ENCODE results near the gene ATP1B3. TPM values are rescaled to one million over a fixed set of nuclear protein-coding genes. Genes with fewer than 3 reads are reported as not detected.

ATP1B3 gene
- total and polyA plus RNA-seq, 9 of the 15 experiments (the other 6 are each of a cell fraction or from before 2014, with no cell fraction given): 48.3 to 202 (median 123) TPM

- Histone ChIP-seq H3K4me2 (ENCODE audit: insufficient read depth, low read length) (no peak overlapping the region), H3K9me1 (ENCODE audit: control insufficient read depth, insufficient read depth, low read length) (no peaks in the 10 kb centered on the region), H3K9me3 (replicated peaks; ENCODE audit: control insufficient read depth, insufficient read depth, low read depth, low read length) (no peaks in the 10 kb centered on the region), H3K79me2 (ENCODE audit: control insufficient read depth, insufficient read depth, low read length) (no peaks in the 10 kb centered on the region), H4K20me1 (replicated peaks; ENCODE audit: control insufficient read depth, insufficient read depth, low read length) (no peaks in the 10 kb centered on the region), H3K4me3 (no peak overlapping the region), H3K4me1 (replicated peaks in 1 of 2; ENCODE audit: control insufficient read depth in 2 of 2, insufficient read depth in 2 of 2, low read length in 2 of 2) (peaks cover 6 to 8% of the 10 kb centered on the region in 2 experiments; a peak in 3 of 5 replicates), H3K27me3 (ENCODE audit: control insufficient read depth in 2 of 2, insufficient read depth in 2 of 2, low read length in 2 of 2) (no peaks in the 10 kb centered on the region), H3K27ac (ENCODE audit: extremely low read depth, low read depth, low read length) (no peak overlapping the region), H3K36me3 (ENCODE audit: control insufficient read depth, insufficient read depth, low read length) (no peaks in the 10 kb centered on the region), H3K9ac (ENCODE audit: insufficient read depth in 1 of 2, low read depth in 2 of 2, low read length in 2 of 2) (no peak overlapping the region), H2AFZ (ENCODE audit: low read depth, low read length) (no peak overlapping the region)
- ATAC-seq: no peak
- BruUV-seq (replicated peaks): no TSS peak
- FAIRE-seq: no peak
- POLR2A ChIA-PET: no interaction called here
- CTCF ChIA-PET (ENCODE audit: low intra/inter-chr PET ratio): no interaction called here
- intact Hi-C loops (cut with micrococcal nuclease) (no loop called here), in situ Hi-C loops (cut with MboI) (no loop called here)
- no peak for TF ChIP-seq MIER1 (IDR thresholded peaks at IDR 0.05; ENCODE audit: low read depth)
- TF ChIP-seq GABPB1 (CRISPR knock-in tag; IDR thresholded peaks at IDR 0.05): no peak
- no peak for TF ChIP-seq ZNF224 (CRISPR knock-in tag; IDR thresholded peaks at IDR 0.05)
- no peak for TF ChIP-seq ZNF311 (CRISPR knock-in tag; IDR thresholded peaks at IDR 0.05)
- no peak for TF ChIP-seq FOXK1 (CRISPR knock-in tag; IDR thresholded peaks at IDR 0.05; ENCODE audit: borderline replicate concordance)
- no peak for DNase-seq (ENCODE audit: extremely low read depth in 1 of 4, low spot score in 3 of 4)
Measured at GRCh38 chr3:141839389-141839788, 37.1 kb upstream of the ATP1B3 start.

GRCh38 chr3:141840737-141841544 lies 35.5 kb upstream of the ATP1B3 start:
- intact Hi-C loops (cut with micrococcal nuclease): no loop called here
- POLR2A ChIA-PET: interaction anchor here (0.6 to 0.8 kb wide), 4 partner anchors 9 to 66 kb away, joined by 3 read pairs; no protein-coding TSS in a partner anchor
- CTCF ChIA-PET (ENCODE audit: low intra/inter-chr PET ratio): no interaction called here
- no peak overlapping the region for H3K9ac ChIP-seq (ENCODE audit: insufficient read depth in 1 of 2, low read depth in 2 of 2, low read length in 2 of 2)
- H3K4me3 ChIP-seq: no peak overlapping the region
- in situ Hi-C loops (cut with MboI): no loop called here
- no peaks in the 10 kb centered on the region for H4K20me1 ChIP-seq (replicated peaks; ENCODE audit: control insufficient read depth, insufficient read depth, low read length)
- FAIRE-seq: no peak
- peak overlapping the region; percentile 3; the same call in 1 of the 2 replicates for H2AFZ ChIP-seq (ENCODE audit: low read depth, low read length)
- no TSS peak for BruUV-seq (replicated peaks)
- H3K27ac ChIP-seq (ENCODE audit: extremely low read depth, low read depth, low read length): no peak overlapping the region
- DNase-seq (ENCODE audit: extremely low read depth in 1 of 4, low spot score in 3 of 4): no peak
- H3K27me3 ChIP-seq (ENCODE audit: control insufficient read depth in 2 of 2, insufficient read depth in 2 of 2, low read length in 2 of 2): no peaks in the 10 kb centered on the region
- ATAC-seq: no peak
- H3K36me3 ChIP-seq (ENCODE audit: control insufficient read depth, insufficient read depth, low read length): no peaks in the 10 kb centered on the region
- H3K9me3 ChIP-seq (replicated peaks; ENCODE audit: control insufficient read depth, insufficient read depth, low read depth, low read length): no peaks in the 10 kb centered on the region
- H3K9me1 ChIP-seq (ENCODE audit: control insufficient read depth, insufficient read depth, low read length): no peaks in the 10 kb centered on the region
- H3K4me2 ChIP-seq (ENCODE audit: insufficient read depth, low read length): no peak overlapping the region
- H3K4me1 ChIP-seq (replicated peaks in 1 of 2; ENCODE audit: control insufficient read depth in 2 of 2, insufficient read depth in 2 of 2, low read length in 2 of 2): peaks cover 3 to 13% of the 10 kb centered on the region in 2 experiments; a peak in 3 of 5 replicates
- H3K79me2 ChIP-seq (ENCODE audit: control insufficient read depth, insufficient read depth, low read length): no peaks in the 10 kb centered on the region
- WGBS (ENCODE audit: insufficient coverage, low coverage, missing lambda C conversion rate): 38% methylated on average over 6 of the region's 6 CpGs
- TF ChIP-seq, protein P1, sequence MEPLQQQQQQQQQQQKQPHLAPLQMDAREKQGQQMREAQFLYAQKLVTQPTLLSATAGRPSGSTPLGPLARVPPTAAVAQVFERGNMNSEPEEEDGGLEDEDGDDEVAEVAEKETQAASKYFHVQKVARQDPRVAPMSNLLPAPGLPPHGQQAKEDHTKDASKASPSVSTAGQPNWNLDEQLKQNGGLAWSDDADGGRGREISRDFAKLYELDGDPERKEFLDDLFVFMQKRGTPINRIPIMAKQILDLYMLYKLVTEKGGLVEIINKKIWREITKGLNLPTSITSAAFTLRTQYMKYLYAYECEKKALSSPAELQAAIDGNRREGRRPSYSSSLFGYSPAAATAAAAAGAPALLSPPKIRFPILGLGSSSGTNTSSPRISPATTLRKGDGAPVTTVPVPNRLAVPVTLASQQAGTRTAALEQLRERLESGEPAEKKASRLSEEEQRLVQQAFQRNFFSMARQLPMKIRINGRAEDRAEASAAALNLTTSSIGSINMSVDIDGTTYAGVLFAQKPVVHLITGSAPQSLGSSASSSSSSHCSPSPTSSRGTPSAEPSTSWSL (CRISPR knock-in tag; IDR thresholded peaks at IDR 0.05; ENCODE audit: borderline replicate concordance): no peak
- TF ChIP-seq HINFP (tag; conservative IDR thresholded peaks at IDR 0.05; ENCODE audit: low read depth) (no peak), CXXC5 (CRISPR knock-in tag; IDR thresholded peaks at IDR 0.05) (no peak)
